Fibroblast of mammary gland (primary cell): ENCODE measurements around the gene NASP.

Experiments used
- DNase-seq: peaks from one replicate; pipeline ENCODE4 v3.0.0-alpha.2; 2010; ENCODE audit warnings: low read depth
- H3K4me3 ChIP-seq: 2 replicates; pipeline ENCODE4 v1.5.1; 2011; ENCODE audit warnings: low read depth, mild to moderate bottlenecking, low read length, moderate library complexity; ENCODE audit not compliant: control insufficient read depth
- TF ChIP-seq, protein P1 (sequence below): conservative IDR thresholded peaks from 2 replicates; pipeline ENCODE4 v1.5.1; 2011; ENCODE audit warnings: low read depth, low read length, inconsistent platforms; ENCODE audit not compliant: control insufficient read depth, insufficient read depth

Gene NASP

DNA sequence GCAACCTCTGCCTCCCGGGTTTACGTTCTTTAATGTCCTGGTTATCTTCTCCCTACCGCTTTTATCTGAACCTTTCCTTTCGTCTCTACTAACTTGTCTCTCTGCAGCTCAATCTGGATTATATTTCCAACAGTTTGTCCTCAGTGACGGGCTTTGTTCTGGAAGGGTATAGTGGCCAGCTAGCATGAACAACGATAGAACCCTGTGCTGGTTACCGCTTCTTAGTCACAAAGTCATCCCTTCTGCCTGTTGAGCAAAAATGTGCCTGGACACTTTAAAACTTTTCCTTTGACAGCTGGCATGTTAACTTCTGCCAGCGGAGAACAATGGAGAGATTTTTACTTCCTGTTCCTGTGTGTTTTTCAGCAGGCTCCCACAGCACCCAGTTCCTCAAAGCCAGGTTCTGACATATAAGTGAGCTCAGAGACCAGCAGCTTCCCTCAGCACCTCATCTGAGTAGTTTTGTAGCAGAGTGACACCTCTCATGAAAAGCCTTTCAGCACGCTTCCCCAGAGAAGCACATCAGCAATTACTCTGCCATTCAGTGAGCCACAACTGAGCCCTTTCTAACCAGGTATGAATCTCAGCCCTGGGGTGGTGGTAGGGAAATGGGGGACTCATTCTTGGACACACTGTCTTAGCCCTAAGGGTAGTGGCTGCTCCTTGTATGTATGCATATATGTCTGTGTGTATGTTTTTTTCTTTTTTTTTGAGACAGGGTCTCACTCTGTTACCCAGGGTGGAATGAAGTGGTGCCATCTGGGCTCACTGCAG, 63.6 kb downstream of the NASP start:
- no peak overlapping the region for H3K4me3 ChIP-seq
- DNase-seq: no peak
- TF ChIP-seq, protein P1, sequence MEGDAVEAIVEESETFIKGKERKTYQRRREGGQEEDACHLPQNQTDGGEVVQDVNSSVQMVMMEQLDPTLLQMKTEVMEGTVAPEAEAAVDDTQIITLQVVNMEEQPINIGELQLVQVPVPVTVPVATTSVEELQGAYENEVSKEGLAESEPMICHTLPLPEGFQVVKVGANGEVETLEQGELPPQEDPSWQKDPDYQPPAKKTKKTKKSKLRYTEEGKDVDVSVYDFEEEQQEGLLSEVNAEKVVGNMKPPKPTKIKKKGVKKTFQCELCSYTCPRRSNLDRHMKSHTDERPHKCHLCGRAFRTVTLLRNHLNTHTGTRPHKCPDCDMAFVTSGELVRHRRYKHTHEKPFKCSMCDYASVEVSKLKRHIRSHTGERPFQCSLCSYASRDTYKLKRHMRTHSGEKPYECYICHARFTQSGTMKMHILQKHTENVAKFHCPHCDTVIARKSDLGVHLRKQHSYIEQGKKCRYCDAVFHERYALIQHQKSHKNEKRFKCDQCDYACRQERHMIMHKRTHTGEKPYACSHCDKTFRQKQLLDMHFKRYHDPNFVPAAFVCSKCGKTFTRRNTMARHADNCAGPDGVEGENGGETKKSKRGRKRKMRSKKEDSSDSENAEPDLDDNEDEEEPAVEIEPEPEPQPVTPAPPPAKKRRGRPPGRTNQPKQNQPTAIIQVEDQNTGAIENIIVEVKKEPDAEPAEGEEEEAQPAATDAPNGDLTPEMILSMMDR: no peak

DNA sequence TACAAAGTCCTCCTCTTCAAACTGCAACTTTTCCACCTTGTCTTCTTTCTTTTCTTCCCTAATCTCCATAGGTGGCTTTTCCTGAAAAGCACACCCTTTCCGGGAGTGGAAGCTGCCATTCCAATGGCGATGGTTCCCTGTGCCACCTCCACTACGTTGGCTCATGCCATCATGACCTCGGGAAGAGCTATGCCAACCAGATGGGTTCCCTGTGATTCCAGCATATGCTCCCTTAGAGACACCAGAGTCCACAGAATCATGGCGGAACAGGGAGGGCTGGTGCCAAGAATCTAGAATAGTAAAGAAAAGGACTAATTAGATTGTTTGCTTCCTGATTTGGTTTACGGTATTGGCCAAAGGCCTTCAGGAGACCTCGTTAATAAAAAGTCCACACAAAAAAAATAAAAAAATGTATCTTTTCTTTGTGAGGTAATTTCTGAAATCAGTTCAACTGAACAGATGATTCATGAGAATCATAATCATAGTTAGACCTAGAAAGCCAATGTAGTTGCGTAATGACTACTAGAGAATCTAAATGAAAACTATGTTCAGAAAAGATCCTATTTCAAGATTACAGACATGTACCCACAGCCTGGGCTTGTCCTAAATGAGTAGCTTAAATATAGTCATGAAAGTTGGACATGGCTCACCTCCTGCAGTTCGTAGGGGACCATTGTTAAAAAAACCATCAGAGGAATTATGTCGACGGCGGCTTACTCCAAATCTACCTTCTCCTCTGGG, 70.9 kb downstream of the NASP start:
- peak; percentile 51 for DNase-seq
- TF ChIP-seq, protein P1: no peak
- H3K4me3 ChIP-seq: no peak overlapping the region

DNA sequence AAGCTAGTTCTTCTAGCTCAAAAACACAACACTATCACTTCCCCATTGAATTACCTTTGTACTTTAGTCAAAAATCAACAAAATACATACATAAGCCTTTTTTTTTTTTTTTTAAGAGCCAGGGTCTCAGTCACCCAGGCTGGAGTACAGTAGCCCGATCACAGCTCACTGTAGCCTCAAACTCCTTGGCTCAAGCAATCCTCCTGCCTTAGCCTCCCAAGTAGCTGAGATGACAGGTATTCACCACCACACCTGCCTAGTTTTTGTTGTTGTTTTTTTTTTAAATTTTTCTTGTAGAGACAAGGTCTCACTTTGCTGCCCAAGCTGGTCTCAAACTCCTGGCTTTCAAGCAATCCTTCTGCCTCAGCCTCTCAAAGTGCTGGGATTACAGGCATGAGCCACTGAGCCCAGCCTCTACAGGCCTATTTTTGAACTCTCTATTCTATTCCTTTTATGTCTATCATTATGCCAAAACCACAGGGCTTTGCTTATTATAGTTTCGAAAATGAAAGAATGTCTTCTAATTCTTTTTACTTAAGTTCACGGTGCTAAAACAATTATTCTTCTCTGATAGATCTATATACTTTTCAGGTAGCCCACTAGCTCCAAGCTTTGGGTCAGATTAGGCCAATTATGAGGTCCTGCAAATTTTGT, 72.9 kb downstream of the NASP start:
- no peak for DNase-seq
- TF ChIP-seq, protein P1: no peak

DNA sequence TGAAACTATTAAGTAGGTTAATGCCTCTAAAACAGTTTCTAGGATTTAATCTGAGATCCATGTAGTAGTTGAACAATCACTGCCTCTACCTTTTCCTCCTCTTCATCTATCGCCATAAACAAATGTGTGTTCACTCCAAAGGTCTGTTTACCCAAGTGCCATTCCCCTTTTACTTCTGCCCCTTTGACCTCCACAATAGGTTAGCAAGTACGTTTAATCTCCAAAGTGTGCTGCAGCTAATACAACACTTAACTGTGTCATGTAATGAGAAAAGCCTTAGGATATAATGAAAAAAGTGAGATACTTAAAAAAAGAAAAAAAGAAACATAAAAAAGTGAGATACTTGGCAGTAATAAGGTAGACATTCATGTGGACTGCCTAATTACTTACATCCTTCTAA, 74.3 kb downstream of the NASP start:
- TF ChIP-seq, protein P1: no peak
- H3K4me3 ChIP-seq: no peak overlapping the region
- DNase-seq: no peak

More for the DNA sequence above, 72.9 kb downstream of the NASP start:
- H3K4me3 ChIP-seq: no peak overlapping the region

DNA sequence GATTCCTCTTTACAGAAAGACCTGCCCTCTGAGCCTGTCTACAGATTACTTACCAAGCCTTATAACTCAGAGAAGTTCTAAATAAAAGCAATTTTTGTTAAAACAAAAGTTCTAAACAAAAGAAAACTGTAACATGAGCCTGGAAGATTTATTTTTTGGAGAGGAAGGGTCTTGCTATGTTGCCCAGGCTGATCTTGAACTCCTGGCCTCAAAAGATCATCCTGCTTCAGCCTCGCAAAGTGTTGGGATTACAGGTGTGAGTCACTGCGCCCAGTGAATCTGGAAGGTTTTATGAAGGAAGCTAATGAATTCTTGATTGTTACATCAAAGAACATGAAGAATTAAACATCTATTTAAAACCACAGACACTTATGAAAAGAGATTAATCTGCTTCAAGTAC, 75.4 kb downstream of the NASP start:
- no peak overlapping the region for H3K4me3 ChIP-seq
- TF ChIP-seq, protein P1: no peak
- DNase-seq: no peak

DNA sequence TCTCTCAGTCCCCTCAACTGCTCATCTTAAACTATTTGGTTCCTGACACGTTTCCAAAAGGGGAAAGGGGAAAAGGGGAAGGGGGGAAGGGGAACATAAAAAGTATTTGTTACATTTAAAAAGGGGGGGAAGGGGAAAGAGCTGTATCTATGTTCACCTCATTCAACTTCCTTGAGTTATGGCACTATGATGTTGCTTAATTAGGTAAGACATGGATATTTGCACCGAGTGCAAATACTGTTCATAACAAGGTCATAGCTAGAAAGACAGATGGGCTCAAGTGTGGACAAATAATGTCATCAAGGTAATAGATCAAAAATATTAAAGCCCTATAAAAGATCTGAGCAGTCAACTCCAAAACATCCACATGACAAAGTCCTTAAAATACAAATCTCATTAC, 76.5 kb downstream of the NASP start:
- no peak overlapping the region for H3K4me3 ChIP-seq
- DNase-seq: no peak
- TF ChIP-seq, protein P1: no peak
